GM11168 (cell line): ENCODE data around the gene SFTPA2.
"Not testable (repeated sequence)": the region's sequence is repeated elsewhere in the genome, so short reads cannot be mapped to it uniquely, and the experiment has no call there.

Experiments used
- in situ Hi-C: fragments of 300-500 bp; cut with MboI; formaldehyde crosslinking; loops from one replicate; pipeline ENCODE4 v1.12.0; 2022; ENCODE audit warnings: low sequenced_read_pairs; ENCODE audit not compliant: unreplicated experiment

Gene SFTPA2

DNA sequence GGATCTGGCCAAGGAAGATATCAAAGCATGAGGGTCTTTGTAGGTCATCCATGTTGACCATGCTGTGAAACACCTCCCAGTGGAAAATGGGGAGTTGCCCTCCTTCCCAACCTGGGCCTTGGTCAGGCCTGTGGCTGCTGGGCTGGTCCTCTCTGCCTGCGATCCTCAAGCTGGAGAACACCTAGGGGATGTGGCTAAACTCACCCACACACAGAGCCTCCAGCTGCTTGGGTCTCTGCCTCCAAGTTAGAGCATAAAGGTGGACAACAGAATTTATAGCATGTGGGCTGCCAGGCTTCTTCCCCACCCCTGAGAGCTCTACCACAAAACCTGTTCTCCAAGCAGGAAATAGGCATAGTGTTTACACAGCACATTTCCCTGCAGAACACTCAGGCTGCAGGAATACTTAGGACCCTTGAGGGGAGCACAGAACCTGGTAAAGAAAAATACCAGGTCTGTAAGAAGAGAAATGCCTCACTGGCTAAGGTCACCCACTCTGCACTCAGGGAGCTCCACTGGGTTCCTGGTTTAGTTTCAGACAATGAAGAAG is at the start of gene SFTPA2:
Gene SFTPA2 (minus strand): TSS at position 248 of the 550 bp plus-strand sequence. CDS start 924 bp downstream, outside the sequence.
- in situ Hi-C loops: loop anchor here (5.0 to 25.0 kb wide), 2 partner anchors 42 to 377 kb away; partner anchors contain the start of gene SFTPD

DNA sequence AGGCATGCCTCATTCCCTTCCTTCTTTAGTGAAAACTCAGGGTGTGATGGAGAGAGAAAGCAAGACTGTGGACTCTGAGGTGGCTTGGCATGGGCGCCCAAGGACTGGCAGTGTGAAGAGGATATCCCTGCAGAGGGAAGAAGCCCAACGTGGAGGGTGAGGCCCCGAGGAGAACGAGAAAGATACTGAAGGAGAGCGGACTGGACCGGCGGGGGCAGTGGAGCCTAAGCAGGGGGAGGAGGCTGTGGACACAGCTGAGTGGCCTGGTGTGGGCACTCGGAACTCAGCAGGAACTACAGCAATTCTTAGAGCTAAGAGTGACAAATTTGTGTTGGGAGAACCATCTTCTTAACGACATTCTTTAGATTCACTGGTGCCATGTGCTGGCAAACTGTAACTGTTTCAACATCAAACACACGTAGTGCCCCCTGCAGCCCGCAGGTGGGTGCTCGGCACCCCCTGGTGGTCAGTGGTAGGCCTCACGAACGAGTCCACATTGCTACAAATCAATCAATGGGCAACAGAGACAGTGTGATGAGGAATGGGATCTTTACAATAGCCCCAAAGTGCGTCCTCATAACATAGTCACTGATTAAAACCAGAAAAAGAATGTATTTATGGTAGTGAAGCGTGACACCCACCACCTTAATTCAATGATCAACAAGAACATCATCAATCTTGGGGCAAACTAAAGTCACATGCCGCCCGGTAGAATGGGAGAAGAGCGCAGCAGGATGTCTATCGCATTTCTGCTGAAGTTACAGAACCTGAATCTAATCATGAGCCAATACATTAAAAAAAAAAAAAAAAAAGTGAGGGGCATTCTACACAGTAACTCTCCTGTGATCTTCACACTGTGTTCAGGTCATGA is 48.5 kb upstream of the SFTPA2 start:
- in situ Hi-C loops: no loop called here

DNA sequence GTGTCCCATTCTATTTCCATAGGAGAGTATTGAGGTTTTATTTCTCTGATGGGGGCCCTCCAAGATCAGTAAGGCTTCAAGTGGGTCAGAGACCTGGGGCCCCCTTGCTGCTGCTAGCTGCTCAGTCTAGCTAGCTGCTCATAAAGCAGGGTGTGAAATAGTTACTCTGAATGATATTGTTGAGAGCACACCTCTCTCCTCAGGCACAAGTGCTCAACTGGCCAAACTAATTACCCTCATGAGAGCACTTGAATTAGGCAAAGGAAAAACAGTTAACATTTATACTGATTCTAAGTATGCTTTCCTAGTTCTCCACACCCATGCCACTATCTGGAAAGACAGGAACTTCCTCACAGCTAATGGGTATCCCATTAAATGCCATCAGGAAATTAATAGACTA is 45.1 kb upstream of the SFTPA2 start:
- in situ Hi-C loops: no loop called here

DNA sequence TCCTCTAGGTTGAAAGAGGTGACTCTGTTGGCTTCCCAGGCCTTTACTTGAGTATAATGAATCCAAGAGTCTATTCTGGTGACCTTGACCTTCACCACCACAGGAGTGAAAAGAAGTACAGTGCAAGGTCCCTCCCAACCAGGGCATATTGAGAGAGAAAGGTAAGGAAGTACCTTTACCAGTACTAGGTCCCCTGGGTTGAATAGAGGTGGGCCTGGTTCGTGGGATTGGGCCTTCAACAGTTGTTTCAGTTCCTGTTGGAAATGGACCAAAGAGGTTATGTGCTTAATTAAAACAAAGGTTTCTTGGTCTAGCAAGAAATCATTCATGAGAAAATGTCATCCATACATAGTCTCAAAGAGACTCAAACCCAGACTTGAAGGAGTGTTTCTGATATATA is 44.1 kb upstream of the SFTPA2 start:
- in situ Hi-C loops: loop anchor here (5.0 kb wide), 1 partner anchor 42 kb away; the partner anchor contains the start of gene SFTPA2

- in situ Hi-C loops: loop anchor here (5.0 kb wide), 1 partner anchor 41 kb away; the partner anchor contains the start of gene SFTPA2
Measured at GRCh38 chr10:79602953-79603352, 42.7 kb upstream of the SFTPA2 start.

- in situ Hi-C loops: loop anchor here (5.0 kb wide), 1 partner anchor 40 kb away; the partner anchor contains the start of gene SFTPA2
Measured at GRCh38 chr10:79601939-79602338, 41.7 kb upstream of the SFTPA2 start.

DNA sequence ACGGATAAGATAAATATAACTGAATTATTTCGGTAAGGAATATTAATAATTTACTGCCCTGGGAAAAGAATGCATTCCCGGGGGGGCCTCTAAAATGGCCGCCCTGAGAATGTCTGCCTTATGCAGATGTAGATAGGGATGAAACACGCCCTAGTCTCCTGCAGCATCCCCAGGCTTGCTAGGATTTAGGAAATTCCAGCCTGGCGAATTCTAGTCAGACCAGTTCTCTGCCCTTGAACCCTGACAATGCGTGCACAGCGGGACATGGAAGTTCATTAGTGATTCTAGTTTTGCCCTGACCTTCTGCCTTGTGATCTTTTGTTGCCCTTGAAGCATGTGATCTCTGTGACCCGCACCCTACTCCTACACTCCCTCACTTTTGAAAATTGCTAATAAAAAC is 39.4 kb upstream of the SFTPA2 start:
- in situ Hi-C loops: loop anchor here (5.0 kb wide), 1 partner anchor 37 kb away; the partner anchor contains the start of gene SFTPA2

GRCh38 chr10:79595510-79595909 is 35.3 kb upstream of the SFTPA2 start:
- in situ Hi-C loops: no loop called here

DNA sequence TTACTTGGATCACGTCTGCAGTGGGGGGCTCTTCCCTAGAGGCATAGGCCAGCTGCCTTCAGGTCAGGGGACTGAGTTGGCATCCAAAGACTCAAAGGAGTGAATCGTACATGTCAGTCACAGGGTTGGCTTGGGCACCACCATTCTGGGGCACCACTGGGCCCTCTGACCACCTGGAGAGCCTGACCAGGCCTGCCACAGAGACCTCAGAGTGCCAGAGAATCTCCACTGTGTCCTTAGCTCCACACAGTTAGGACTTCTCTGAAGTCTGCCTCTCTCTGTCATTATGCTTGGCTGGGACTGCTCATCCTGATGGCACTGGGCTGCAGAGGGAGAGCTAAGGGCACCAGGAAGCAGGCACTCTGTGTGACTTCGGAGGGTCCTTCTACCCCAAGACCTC is 34.4 kb upstream of the SFTPA2 start:
- in situ Hi-C loops: not testable (repeated sequence)

DNA sequence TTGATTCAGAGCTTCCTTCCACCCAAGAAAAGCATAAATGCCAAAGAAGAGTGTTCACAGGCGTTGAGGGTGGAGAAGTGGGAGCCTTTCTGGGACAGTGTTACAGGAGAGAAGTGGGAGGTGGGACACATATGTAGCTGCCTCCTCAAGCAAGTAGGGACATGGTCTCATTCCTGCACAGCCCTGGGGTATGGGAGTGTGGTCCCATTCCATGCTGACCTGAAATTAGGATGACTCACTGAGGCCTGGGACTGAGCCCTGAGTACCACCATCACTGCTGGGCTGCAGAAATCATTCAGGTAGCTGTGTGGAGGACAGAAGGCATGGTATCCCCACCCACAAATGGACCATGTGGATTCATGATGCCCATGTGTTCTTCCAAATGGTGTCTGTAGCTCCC is 33.2 kb upstream of the SFTPA2 start:
- in situ Hi-C loops: no loop called here

- in situ Hi-C loops: no loop called here
Measured at GRCh38 chr10:79588800-79589199, 28.6 kb upstream of the SFTPA2 start.

- in situ Hi-C loops: no loop called here
Measured at GRCh38 chr10:79586933-79587332, 26.7 kb upstream of the SFTPA2 start.

DNA sequence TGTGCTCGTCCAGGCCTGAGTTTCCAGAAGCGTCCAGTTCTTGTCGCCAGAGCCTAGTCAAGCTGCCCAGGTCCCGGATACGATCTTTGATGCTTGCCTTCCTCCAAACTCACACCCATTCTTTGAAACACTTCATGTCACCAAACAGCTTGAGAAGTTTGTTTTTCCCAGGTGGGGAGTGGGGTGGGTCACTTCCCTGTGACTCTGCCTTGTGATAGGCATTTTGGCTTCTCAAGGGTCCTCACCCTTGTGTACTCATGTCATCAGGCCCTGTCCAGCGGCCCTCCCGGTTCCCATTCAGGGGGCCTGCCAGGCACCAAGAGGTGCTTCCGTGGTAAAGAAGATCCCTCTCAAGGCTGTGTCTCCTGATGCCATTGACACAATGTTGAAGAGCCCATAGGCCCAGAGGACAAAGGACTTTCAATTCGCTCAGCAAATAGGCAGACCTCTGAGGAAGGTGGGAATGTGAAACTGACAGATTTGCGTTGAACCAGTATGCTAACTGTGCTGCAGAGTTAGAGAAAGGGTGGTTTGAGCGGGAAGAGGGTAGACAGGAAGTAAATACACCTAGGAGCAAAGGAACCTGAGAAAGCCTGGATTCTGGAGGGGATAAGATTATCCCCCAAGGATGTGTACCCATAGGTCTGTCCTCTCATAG is 25.8 kb upstream of the SFTPA2 start:
- in situ Hi-C loops: no loop called here

GRCh38 chr10:79583488-79584024 is 23.3 kb upstream of the SFTPA2 start:
- in situ Hi-C loops: no loop called here

DNA sequence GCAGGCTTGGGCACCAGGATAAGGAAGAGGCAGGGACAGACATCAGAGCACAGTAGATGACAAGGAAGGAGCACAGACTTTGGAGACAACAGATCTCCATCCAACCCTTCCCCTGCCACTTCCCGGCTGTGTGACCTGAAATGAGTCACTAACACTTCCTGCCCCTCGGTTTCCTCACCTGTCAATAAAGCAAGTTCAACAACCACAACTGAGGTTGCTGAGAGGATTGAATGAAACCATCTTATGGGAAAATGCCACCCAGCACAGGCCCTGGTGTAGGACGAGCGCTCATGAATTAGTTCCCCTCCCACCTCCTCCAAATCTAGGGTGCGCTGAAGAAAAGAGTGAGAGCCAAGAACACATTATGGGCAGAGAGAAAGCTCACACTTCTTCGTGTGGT is 22.7 kb upstream of the SFTPA2 start:
- in situ Hi-C loops: not testable (repeated sequence)

- in situ Hi-C loops: no loop called here
Measured at GRCh38 chr10:79582096-79582495, 21.9 kb upstream of the SFTPA2 start.

DNA sequence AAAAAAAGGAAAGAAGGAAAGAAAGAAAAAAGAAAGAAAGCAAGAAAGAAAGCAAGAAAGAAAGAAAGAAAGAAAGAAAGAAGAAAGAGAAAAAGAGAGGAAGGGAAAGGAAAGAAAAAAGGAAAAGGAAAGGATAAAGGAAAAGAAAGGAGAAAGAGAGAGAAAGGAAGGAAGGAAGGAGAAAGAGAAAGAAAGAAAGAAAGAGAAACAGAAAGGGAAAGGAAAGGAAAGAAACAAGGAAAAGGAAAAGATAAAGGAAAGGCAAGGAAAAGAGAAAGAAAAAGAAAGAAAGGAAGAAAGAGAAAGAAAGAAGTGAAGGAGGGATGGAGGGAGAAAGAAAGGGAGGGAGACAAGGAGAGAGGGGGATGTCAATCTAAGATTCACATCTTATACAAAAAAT is 20.8 kb upstream of the SFTPA2 start:
- in situ Hi-C loops: no loop called here

GRCh38 chr10:79579361-79579760 is 19.2 kb upstream of the SFTPA2 start:
- in situ Hi-C loops: no loop called here

- in situ Hi-C loops: loop anchor here (25.0 kb wide), 1 partner anchor 367 kb away; the partner anchor contains the start of gene SFTPD
Measured at GRCh38 chr10:79570624-79571023, 10.4 kb upstream of the SFTPA2 start.

DNA sequence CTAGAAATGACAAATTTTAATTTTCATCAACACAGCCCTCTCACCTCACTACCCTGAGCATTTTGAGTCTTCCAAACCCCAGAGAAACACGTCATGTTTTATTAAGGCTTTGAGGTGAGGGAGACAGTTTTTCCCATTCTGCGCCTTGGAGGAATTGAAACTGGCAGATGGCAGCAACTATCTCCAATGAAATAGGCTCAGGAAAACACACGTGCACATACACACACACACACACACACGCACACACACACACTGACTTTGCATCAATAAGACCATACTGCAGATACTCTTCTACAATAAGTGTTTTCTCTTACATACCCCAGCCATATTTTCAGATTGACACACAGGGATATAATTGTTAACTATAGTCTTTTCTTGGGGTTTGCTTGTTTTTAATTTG is 3.2 kb upstream of the SFTPA2 start:
- in situ Hi-C loops: loop anchor here (5.0 to 25.0 kb wide), 2 partner anchors 39 to 374 kb away; partner anchors contain the start of gene SFTPD
